Amygdala (tissue), 56 donors: ENCODE results near the gene RPL10.

Experiments
- DNase-seq, 56 donors: peaks; one replicate each; lab custom pipeline; 2025; lab: John Stamatoyannopoulos, UW

The RPL10 gene

DNA sequence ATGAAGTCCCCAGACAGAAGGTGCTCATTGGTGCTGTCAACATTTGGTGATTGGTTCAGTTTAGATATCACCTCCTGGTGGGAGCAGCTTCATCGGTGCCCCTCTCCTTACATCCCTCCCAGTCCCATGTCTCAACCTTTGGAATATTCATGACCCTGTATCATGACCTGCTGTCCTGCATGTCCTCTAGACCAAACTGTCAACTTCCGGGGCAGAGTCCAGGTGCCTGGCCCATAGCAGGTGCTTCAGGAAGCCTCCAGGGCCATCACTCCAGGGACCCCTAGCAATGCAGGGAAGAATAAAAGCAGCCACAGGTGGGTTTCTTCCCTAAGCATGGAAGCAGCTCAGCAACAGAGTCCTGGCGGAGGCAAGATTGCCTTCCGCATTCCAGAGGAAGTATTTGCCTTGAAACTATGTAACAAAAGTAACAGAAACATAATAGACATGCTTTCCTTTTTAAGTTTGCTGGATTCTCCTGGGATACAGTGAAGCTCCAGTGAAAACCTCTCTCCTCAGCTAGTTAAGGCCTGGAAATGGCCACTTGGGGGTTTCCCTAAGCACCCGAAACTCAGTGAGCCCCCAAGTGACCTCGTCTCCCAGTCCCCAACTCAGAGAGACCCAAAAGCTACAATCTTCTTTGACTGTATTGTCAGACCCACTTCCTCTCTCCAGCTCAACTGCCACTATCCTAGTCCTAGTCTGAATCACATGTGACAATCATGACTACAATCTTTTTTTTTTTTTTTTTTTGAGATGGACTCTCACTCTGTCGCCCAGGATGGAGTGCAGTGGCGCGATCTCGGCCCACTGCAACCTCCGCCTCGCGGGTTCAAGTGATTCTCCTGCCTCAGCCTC is 29.0 kb downstream of the RPL10 start:
- DNase-seq: no peak

DNA sequence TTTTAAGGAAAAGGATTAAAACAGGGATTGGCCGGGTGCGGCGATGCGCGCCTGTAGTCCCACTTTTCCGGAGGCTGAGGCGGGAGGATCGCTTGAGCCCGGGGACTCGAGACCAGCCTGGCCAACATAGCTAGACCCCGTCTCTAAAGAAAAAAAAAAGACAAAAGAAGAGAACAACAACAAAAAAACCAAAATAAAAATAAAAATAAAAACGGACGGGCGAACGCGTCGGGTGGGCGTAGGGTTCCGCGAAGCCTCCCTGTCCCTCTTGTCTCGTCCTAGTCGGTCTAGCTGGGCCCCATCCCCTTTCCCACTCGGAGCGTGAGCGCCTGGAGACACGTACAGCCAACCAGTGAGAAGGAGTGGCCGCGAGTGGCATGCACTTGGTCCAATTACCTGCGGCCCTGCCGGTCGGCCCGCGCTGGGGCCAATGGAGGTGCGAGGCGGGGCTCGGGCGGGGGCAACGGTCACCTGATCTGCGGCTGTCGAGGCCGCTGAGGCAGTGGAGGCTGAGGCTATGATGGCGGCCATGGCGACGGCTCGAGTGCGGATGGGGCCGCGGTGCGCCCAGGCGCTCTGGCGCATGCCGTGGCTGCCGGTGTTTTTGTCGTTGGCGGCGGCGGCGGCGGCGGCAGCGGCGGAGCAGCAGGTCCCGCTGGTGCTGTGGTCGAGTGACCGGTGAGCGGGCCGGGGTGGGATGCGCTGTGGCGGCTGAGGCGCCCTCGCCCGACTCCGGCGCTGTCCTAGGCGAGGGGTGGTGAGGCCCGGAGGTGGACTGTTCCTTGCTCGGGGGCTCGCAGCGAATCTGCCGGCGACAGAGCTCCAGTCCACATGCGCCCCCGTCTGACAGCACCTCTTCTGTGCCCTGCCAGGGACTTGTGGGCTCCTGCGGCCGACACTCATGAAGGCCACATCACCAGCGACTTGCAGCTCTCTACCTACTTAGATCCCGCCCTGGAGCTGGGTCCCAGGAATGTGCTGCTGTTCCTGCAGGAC is 30.3 kb downstream of the RPL10 start, which contains the start of gene ATP6AP1:
Gene ATP6AP1 (plus strand): TSS at position 502 of the 996 bp plus-strand sequence. CDS start 16 bp downstream, at position 518.
- DNase-seq: peak in 55 of 56 donors; percentile 11 to 93 (median 81)

DNA sequence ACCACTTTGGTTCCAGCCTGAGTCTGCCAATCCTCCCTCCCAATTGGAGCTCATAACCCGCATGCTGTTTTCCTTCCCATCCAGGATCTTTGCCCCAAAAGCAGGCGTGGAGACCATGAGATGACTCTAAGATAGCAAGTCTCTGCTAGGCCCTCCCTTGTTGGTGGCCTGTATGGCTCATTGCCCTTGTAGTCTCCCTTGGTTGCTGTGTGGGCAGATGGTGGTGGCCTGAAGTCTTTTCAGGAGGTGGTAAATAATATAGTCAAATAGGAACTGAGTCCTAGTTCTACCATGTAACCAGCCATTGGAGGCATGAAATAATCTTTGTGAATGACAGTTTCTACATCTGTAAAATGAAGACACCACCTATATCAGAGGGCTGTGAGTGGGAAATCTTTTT is 31.5 kb downstream of the RPL10 start:
- DNase-seq: no peak

DNA sequence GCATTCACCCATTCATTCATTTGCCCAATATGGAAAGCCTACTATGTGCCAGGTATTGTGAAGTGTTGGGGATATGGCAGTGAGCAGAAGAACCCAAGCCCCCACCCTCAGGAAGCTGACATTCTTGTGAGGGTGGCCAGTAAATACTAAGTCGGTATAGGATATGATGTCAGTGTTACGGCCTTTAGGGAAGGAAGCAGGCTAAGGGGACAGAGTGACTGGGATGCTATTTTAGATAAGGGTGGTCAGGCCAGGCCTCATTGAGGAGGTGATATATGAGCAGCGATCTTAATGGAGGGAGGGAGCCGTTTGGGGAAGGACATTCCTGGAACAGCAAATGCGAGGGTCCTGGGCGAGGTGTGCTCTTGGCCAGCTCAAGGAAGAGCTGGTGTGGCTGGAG is 32.3 kb downstream of the RPL10 start:
- no peak for DNase-seq

DNA sequence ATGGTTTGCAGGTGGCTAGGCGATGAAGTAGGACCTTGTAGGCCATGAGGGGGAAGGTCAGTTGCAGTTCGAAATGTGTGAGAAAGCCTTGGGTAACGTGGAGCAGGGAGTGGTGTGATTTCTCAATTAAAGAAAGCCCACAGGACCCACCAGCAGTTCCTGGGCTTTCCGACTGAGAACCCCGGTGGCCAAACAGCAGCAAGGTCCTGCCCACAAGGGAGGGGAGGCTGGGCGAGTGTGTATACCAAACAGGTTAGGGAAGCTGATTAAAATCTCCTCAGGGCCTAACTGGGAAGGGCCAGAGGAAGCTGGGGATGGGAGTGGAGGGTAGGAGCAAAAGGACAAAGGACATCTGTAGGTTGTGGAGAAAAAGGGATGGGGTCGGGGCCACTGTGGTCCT is 32.7 kb downstream of the RPL10 start:
- no peak for DNase-seq

DNA sequence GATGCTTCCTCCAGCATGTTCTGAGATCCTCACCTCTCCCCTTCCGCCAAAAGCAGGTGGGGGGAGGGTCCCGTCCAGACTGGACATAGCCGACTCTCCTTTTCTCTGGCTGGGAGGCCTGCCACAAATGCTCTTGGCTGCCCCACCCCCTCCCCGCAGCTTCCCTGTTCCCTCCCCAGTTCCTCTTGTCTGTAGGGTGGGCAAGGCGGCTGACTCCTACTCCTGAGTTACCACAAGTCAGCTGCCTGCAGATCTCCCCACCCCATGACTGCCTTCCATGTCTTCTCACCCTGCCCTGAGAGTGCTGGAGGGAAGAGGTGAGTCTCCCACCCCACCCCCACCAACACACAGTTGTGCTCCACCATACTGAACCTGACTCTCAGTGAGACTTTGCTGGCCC is 33.2 kb downstream of the RPL10 start:
- DNase-seq: peak in 7 of 56 donors; percentile 2 to 26 (median 11)

DNA sequence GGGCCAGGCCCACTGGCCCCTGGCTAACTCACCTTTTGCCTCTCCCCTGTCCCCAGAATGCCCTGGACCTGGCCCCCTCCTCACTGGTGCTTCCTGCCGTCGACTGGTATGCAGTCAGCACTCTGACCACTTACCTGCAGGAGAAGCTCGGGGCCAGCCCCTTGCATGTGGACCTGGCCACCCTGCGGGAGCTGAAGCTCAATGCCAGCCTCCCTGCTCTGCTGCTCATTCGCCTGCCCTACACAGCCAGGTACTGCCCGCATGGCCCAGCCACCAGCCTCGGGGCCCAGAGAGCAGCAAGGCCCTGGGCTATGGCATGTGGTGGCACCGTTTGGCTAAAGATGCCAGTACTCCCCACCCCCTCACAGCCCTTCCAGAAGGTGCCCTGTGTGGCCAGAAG is 34.0 kb downstream of the RPL10 start:
- DNase-seq: no peak

DNA sequence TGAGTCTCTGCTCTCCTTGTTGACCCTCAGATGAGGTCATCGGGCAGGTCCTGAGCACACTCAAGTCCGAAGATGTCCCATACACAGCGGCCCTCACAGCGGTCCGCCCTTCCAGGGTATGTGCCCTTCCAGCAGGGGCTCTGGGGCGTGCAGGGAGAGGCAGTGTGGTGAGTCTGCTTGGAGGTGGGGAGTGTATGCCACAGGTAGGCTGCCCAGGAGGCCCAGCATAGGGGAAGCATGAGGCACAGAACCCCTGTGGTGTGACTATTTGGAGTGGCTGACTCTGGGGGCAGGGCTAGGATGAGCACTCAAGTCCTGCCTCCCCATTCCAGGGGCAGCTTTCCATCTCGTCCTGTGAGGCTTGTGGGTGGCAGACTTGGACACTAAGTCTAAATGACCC is 35.4 kb downstream of the RPL10 start:
- DNase-seq: no peak

DNA sequence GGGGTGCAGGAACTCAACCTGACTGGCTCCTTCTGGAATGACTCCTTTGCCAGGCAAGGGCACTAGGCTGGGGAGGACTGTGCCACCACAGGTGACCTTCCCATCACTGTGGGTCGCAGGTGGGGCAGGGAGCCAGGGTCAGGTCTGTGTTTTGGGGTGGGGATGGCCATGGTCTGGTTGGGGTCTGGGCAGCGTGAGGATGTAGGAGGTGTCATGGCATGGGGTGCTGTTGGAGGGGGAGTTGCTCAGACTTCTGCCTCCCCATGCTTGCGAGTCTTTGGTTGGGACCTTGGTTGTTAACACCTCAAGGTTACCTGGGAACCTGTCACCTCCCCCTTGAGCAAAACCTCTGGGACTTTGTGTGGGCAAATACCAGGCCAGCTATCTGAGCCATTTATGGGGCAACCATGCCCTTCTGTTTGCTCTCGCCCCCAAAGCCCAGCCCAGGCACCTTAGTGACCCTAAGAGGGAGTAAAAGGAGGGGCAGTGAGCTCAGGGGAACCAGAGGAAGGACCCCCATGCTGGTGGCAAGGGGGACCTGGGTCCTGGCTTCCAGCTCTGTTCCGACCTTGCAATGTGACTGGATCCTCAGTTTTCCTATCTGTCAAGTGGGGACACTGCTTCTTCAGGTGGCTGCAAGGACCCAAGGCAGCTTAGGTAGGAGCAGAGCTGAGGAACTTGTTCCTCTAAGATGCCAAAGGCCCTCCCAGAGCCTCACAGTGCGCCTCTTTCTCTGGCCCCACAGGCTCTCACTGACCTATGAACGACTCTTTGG is 36.4 kb downstream of the RPL10 start:
- DNase-seq: no peak

DNA sequence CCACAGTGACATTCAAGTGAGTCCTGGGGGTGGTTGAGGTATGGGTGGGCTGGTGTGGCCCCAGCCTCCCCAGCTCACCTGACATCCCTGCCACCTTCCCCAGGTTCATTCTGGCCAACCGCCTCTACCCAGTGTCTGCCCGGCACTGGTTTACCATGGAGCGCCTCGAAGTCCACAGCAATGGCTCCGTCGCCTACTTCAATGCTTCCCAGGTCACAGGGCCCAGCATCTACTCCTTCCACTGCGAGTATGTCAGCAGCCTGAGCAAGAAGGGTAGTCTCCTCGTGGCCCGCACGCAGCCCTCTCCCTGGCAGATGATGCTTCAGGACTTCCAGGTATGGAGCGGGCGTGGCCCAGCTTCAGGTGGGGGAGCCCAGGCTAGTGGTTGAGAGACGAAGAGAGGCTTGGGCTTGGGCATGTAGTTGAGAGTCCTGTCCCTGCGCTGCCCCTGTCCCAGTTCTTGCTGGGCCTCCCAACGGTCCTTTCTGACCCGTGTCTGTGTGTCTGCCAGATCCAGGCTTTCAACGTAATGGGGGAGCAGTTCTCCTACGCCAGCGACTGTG is 37.1 kb downstream of the RPL10 start:
- no peak for DNase-seq

DNA sequence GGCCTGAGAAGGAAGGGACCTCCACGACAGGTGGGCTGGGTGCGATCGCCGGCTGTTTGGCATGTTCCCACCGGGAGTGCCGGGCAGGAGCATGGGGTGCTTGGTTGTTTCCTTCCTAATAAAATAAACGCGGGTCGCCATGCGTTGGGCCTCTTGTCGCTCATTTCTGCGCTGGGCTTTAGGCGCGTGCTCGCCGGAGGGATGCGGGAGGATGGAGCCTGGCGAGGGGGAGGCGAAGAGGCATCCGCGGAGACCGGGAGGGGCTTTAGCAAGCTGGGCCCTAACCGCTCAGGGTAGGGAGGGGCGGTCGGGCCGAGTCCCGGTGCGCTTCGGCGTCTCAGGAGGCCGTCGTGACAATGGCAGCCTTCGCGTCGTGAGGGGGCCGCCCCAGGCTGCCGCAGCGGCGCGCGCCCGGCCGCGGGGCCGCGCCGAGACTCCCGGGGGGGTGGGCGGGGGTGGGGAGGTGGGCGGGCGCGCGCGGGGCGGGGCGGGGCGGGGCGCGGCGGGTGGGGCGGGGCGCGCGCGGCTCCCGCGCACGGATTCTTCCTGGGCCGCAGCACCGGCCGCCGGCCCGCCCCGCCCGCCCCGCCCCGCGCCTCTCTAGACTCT is 38.3 kb downstream of the RPL10 start:
- DNase-seq: peak in 26 of 56 donors; percentile 2 to 58 (median 27)

DNA sequence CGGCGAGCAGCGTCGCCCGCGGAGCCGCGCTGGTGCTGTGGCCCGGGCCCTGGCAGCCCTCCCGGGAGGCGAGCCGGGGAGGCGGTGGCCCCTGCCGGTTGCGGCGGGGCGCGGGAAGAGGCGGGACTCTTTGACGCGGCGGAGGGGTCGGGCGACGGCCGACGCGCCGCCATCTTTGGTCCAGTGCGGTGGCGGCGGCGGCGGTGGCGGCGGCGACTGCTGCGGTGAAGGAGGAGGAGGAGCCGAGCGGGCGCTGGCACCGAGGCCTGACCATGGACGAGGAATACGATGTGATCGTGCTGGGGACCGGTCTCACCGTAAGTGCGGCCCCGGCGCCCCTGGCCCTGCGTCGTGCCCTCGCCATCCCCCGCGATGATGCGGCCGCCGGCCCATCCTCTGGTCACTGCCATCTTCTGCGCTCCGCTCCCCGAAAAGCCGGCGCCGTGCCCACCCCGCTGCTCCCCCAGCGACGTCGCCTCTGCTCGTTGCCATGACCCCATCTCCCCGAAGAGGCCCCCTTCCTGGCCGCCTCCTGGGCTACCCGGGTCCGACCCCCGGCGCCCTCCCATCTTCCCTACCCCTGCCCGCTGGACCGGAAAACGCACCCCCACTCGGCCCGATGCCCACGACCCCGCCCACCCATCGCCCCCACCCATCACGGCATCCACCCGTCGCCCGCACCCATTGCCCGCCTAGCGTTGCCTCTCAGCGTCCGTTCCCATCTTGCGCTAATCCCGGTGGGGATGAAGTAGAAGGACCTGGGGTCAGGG is 39.0 kb downstream of the RPL10 start, which contains the start of gene GDI1:
Gene GDI1 (plus strand): TSS at position 172 of the 770 bp plus-strand sequence. CDS start 101 bp downstream, at position 273.
- peak in 23 of 56 donors; percentile 13 to 59 (median 30) for DNase-seq

DNA sequence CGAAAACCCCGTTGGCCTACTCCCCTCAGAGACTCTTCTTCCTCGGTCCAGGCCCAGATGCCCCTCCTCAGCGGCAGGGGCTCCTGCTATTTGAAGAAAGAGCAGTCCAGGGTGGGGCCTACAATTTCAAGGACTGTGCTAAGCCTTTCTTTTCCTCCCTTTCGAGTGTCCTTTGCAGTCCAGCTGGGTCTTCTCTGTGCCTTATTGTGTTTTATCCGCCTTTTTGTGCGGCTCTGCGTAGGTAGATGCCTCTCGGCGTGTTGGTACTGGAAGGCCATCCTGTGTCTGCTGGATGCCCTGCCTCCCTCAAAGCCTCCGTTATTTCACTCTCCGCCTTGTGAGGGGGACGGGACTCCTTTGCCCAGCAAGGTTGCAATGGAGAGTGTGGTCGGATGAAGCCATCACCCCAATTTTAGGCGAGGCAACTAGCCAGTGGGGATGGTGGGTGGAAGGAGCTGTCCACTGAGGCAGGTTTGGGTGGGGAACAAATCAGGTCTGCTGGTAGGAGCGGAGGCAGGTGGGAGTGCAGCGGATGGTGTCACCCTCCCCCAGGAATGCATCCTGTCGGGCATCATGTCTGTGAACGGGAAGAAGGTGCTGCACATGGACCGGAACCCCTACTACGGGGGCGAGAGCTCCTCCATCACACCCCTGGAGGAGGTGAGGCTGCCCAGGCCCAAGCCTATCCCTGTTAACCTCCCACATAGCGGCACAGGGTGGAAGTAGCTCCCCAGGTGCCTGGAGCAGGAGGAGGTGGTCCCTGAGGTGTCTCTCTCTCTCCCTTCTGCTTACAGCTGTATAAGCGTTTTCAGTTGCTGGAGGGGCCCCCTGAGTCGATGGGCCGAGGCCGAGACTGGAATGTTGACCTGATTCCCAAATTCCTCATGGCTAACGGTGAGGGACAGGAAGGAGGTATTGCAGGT is 40.1 kb downstream of the RPL10 start:
- no peak for DNase-seq

DNA sequence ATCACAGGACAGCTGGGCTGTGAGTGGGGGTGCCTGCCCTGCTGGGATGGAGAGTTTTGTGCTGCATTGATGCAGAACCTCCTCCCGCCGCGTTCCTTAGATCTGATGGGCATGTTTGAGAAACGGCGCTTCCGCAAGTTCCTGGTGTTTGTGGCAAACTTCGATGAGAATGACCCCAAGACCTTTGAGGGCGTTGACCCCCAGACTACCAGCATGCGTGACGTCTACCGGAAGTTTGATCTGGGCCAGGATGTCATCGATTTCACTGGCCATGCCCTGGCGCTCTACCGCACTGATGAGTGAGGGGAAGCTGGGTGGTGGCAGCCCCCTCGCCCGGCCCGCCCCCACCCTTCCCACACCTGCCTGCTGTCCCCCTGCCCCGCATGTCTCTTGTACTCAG is 41.7 kb downstream of the RPL10 start:
- DNase-seq: no peak

DNA sequence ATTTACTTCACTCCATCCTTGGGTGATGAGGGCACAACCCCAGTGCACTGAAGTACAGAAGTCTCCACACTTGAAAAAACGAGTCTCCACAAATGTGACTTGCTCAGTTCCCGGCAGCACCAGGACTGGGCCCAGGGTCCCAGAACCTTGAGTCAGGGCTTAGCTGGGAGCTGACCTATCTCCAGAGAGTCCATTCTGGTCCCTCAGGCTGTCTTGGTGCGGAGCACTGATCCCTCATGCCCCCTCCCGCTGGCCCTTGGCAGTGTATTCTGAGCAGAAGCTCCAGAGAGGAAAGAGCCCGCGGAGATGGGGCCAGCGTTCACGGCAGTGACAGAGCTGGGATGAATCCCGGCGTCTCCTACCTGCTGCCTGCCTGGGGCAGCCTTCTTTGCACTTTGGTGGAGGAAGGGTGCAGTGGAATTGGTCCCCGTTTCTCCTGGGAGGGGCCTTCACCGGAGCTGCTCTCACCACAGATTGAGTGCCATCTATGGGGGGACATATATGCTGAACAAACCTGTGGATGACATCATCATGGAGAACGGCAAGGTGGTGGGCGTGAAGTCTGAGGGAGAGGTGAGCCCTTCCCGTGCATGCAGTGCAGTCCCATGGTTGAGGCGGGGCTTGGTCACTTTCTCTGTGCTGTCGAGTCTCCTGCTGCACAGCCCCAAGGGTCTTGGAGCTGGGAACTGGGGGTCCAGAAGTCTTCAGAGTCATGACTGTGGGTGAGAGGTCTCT is 42.6 kb downstream of the RPL10 start:
- DNase-seq: no peak

DNA sequence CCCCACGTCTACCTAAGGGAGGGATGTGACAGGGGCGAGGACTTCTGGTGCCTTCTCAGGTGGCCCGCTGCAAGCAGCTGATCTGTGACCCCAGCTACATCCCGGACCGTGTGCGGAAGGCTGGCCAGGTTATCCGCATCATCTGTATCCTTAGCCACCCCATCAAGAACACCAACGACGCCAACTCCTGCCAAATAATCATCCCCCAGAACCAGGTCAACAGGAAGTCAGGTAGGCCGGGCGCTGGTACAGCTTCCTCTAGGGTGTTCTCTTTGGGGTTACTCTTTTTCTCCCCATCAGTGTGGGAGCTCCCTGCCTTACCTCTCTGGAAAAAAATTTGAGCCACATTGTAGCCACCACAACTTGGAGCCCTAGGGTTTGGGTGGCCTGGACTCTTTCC is 43.4 kb downstream of the RPL10 start:
- no peak for DNase-seq
